Measurements from ENCODE around the gene VANGL2. TPM values are rescaled to one million over a fixed set of nuclear protein-coding genes. Genes with fewer than 3 reads are reported as not detected.
"Not testable (repeated sequence)": the region's sequence is repeated elsewhere in the genome, so short reads cannot be mapped to it uniquely, and the experiment has no call there.

The VANGL2 gene
- total and polyA plus RNA-seq, 7 donors = 0.18 to 0.94 (median 0.44) TPM

- intact Hi-C loops (cut with DNase I) = loop anchor here (5.0 to 10.0 kb wide), 2 partner anchors 279 to 291 kb away; partner anchors contain the start of genes IGSF8 (in 1 of the 2) and KCNJ9 (in 1 of the 2)
- no peak overlapping the region for H3K4me3 ChIP-seq
- ATAC-seq = peak in 2 of 4 donors; percentile 38 to 39
Measured at GRCh38 chr1:160375788-160376524, 24.4 kb upstream of the VANGL2 start.

DNA sequence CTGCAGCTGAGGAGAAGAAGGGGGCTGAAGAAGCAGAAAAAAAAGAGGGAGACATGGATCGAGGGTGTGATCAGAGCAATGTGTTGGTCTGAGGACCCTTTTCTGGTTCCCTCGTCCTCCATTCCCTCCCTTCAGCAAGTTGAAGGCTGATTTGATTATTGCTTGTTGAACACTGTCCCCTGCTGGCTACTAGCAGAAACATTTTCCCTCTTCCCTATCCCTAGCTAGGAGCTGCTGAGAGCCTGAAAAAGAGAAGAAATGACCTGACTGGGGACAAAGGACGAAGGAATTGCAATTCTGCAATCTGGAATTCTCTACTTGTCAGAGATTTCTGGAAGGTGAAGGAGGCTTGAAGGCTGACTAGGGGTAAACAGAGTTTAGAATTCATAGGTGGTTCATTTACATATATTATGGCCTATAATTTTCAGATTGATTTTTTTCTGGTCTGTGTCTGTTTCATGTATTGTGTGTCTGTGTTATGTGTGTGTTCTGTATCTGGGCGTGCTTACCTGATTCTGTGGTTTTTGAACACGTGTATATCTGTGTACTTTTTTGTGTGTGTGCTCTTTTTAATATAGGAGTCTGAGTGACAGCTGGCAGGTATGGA lies 23.7 kb upstream of the VANGL2 start:
- H3K36me3 ChIP-seq (ENCODE audit: insufficient read depth in 1 of 2, low read depth in 1 of 2) = no peaks in the 10 kb centered on the region
- no peaks in the 10 kb centered on the region for H3K27me3 ChIP-seq (ENCODE audit: insufficient read depth in 3 of 3, low read length in 2 of 3)
- WGBS, 3 donors = 11 to 14% (median 12%) methylated on average over 5 of the region's 5 CpGs
- no peaks in the 10 kb centered on the region for H3K9me3 ChIP-seq
- intact Hi-C loops (cut with DNase I) = loop anchor here (5.0 to 10.0 kb wide), 2 partner anchors 279 to 292 kb away; partner anchors contain the start of genes IGSF8 (in 1 of the 2) and KCNJ9 (in 1 of the 2)
- peak overlapping the region; percentile 7 for H3K27ac ChIP-seq
- no peak for DNase-seq
- ATAC-seq = peak; percentile 78 to 97 (median 88)
- TF ChIP-seq CTCF (IDR thresholded peaks at IDR 0.05) = peak; percentile 90
- H3K4me1 ChIP-seq = peaks cover 4% of the 10 kb centered on the region
- H3K4me3 ChIP-seq = no peak overlapping the region

More at GRCh38 chr1:160375788-160376524, 24.4 kb upstream of the VANGL2 start:
- H3K27ac ChIP-seq = peak overlapping the region; percentile 46
- no peaks in the 10 kb centered on the region for H3K27me3 ChIP-seq (ENCODE audit: insufficient read depth in 3 of 3, low read length in 2 of 3)
- 12 to 18% (median 17%) methylated on average over 9 of the region's 9 CpGs for WGBS, 3 donors
- peaks cover 4% of the 10 kb centered on the region for H3K4me1 ChIP-seq
- no peaks in the 10 kb centered on the region for H3K9me3 ChIP-seq
- no peaks in the 10 kb centered on the region for H3K36me3 ChIP-seq (ENCODE audit: insufficient read depth in 1 of 2, low read depth in 1 of 2)
- DNase-seq = no peak
- TF ChIP-seq CTCF (IDR thresholded peaks at IDR 0.05) = no peak

GRCh38 chr1:160377585-160378206 lies 22.7 kb upstream of the VANGL2 start:
- ATAC-seq (no peak), DNase-seq (no peak)
- peaks cover 4% of the 10 kb centered on the region for H3K4me1 ChIP-seq
- H3K27ac ChIP-seq = no peak overlapping the region
- intact Hi-C loops (cut with DNase I) = loop anchor here (5.0 to 10.0 kb wide), 2 partner anchors 280 to 293 kb away; partner anchors contain the start of genes IGSF8 (in 1 of the 2) and KCNJ9 (in 1 of the 2)
- 77 to 81% (median 79%) methylated on average over 7 of the region's 7 CpGs for WGBS, 3 donors
- H3K4me3 ChIP-seq = no peak overlapping the region
- no peaks in the 10 kb centered on the region for H3K9me3 ChIP-seq
- no peaks in the 10 kb centered on the region for H3K36me3 ChIP-seq (ENCODE audit: insufficient read depth in 1 of 2, low read depth in 1 of 2)
- no peaks in the 10 kb centered on the region for H3K27me3 ChIP-seq (ENCODE audit: insufficient read depth in 3 of 3, low read length in 2 of 3)
- TF ChIP-seq CTCF (IDR thresholded peaks at IDR 0.05) = no peak

DNA sequence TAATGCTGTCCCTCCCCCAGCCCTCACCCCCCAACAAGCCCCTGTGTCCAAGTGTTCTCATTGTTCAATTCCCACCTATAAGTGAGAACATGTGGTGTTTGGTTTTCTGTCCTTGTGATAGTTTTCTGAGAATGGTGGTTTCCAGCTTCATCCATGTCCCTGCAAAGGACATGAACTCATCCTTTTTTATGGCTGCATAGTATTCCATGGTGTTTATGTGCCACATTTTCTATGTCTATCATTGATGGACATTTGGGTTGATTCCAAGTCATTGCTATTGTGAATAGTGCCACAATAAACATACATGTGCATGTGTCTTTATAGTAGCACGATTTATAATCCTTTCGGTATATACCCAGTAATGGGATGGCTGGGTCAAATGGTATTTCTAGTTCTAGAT lies 15.6 kb upstream of the VANGL2 start:
- H3K36me3 ChIP-seq (ENCODE audit: insufficient read depth in 1 of 2, low read depth in 1 of 2); H3K4me3 ChIP-seq; H3K9me3 ChIP-seq; H3K4me1 ChIP-seq; H3K27me3 ChIP-seq (ENCODE audit: insufficient read depth in 3 of 3, low read length in 2 of 3); DNase-seq; H3K27ac ChIP-seq; intact Hi-C loops (cut with DNase I); ATAC-seq: not testable (repeated sequence)
- 97 to 100% (median 97%) methylated on average over 2 of the region's 2 CpGs for WGBS, 3 donors

DNA sequence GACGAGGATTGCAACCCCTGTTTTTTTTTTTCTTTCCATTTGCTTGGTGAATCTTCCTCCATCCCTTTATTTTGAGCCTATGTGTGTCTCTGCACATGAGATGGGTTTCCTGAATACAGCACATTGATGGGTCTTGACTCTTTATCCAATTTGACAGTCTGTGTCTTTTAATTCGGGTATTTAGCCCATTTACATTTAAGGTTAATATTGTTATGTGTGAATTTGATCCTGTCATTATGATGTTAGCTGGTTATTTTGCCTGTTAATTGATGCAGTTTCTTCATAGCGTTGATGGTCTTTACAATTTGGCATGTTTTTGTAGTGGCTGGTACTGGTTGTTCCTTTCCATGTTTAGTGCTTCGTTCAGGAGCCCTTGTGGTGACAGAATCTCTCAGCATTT lies 12.0 kb upstream of the VANGL2 start:
- ATAC-seq; DNase-seq; H3K27me3 ChIP-seq (ENCODE audit: insufficient read depth in 3 of 3, low read length in 2 of 3); H3K4me1 ChIP-seq; intact Hi-C loops (cut with DNase I); H3K36me3 ChIP-seq (ENCODE audit: insufficient read depth in 1 of 2, low read depth in 1 of 2); H3K4me3 ChIP-seq; H3K27ac ChIP-seq; H3K9me3 ChIP-seq: not testable (repeated sequence)
- 48 to 73% (median 66%) methylated on average over 3 to 4 of the region's 4 CpGs for WGBS, 3 donors
